GM23338 (cell line): Measurements from ENCODE around the gene NEURL1B. TPM values are rescaled to one million over a fixed set of nuclear protein-coding genes. Genes with fewer than 3 reads are reported as not detected.
"Not testable (repeated sequence)": the region's sequence is repeated elsewhere in the genome, so short reads cannot be mapped to it uniquely, and the experiment has no call there.

ENCODE experiments used
- ATAC-seq: fragments of 200-7000 bp; cut with Tn5 transposase; 3 replicates; pipeline ENCODE4 v1.9.1; 2020
- DNase-seq: peaks from one replicate; pipeline ENCODE4 v3.0.0-alpha.2; 2015; ENCODE audit warnings: low spot score
- H2AFZ ChIP-seq: fragments of 200-600 bp; sonication (generic); 2 replicates; pipeline ENCODE4 v1.8.0; 2016; ENCODE audit warnings: antibody characterized with exemption, mild to moderate bottlenecking, moderate library complexity
- H3F3A ChIP-seq: fragments of 200-600 bp; sonication (generic); replicated peaks from 2 replicates; pipeline ENCODE4 v1.8.0; 2017; ENCODE audit warnings: antibody characterized with exemption, mixed run types, low read depth
- H3K27ac ChIP-seq: fragments of 200-600 bp; sonication (generic); 2 replicates; pipeline ENCODE4 v1.6.1; 2016; ENCODE audit warnings: low read depth
- H3K27me3 ChIP-seq: fragments of 200-600 bp; sonication (generic); 2 replicates; pipeline ENCODE4 v1.8.0; 2016; ENCODE audit warnings: mild to moderate bottlenecking, mixed run types, moderate library complexity; ENCODE audit not compliant: insufficient read depth
- H3K36me3 ChIP-seq: fragments of 200-600 bp; sonication (generic); 2 replicates; pipeline ENCODE4 v1.8.0; 2016; ENCODE audit warnings: mild to moderate bottlenecking; ENCODE audit not compliant: insufficient read depth
- H3K4me1 ChIP-seq: fragments of 200-600 bp; sonication (generic); 2 replicates; pipeline ENCODE4 v1.8.0; 2016; ENCODE audit warnings: mild to moderate bottlenecking, moderate library complexity; ENCODE audit not compliant: insufficient read depth
- H3K4me2 ChIP-seq: fragments of 200-600 bp; sonication (generic); 2 replicates; pipeline ENCODE4 v1.7.1; 2017; ENCODE audit warnings: mixed run types
- H3K4me3 ChIP-seq: fragments of 200-600 bp; sonication (generic); 2 replicates; pipeline ENCODE4 v1.6.1; 2016; ENCODE audit warnings: mixed run types
- H3K79me2 ChIP-seq: fragments of 200-600 bp; sonication (generic); replicated peaks from 2 replicates; pipeline ENCODE4 v1.8.0; 2017; ENCODE audit warnings: mild to moderate bottlenecking; ENCODE audit not compliant: insufficient read depth
- H3K9me2 ChIP-seq: fragments of 200-600 bp; sonication (generic); 2 replicates; pipeline ENCODE4 v1.8.0; 2017; ENCODE audit not compliant: insufficient read depth
- H4K20me1 ChIP-seq: fragments of 200-600 bp; sonication (generic); replicated peaks from 2 replicates; pipeline ENCODE4 v1.8.0; 2017; ENCODE audit warnings: mild to moderate bottlenecking; ENCODE audit not compliant: insufficient read depth
- H3K27ac Mint-ChIP-seq: 2 replicates; pipeline ENCODE4 v1.8.0; 2020; ENCODE audit warnings: inconsistent platforms, mild to moderate bottlenecking, moderate library complexity, mixed read lengths
- H3K27me3 Mint-ChIP-seq: 3 replicates; pipeline ENCODE4 v1.8.0; 2022; ENCODE audit warnings: low read depth, mild to moderate bottlenecking, moderate library complexity, mixed read lengths, inconsistent platforms; ENCODE audit not compliant: insufficient read depth, poor library complexity
- H3K36me3 Mint-ChIP-seq: 3 replicates; pipeline ENCODE4 v1.8.0; 2021; ENCODE audit warnings: low read depth, mild to moderate bottlenecking, inconsistent platforms, moderate library complexity, mixed read lengths
- H3K4me1 Mint-ChIP-seq: 3 replicates; pipeline ENCODE4 v1.8.0; 2020; ENCODE audit warnings: mild to moderate bottlenecking, inconsistent platforms, mixed read lengths
- H3K4me3 Mint-ChIP-seq: 3 replicates; pipeline ENCODE4 v1.8.0; 2021; ENCODE audit warnings: moderate library complexity, mild to moderate bottlenecking, inconsistent platforms, mixed read lengths
- H3K9me3 Mint-ChIP-seq: 3 replicates; pipeline ENCODE4 v1.8.0; 2020; ENCODE audit warnings: moderate library complexity, mild to moderate bottlenecking, inconsistent platforms, mixed read lengths
- NANOG ChIP-seq: IDR thresholded peaks from 2 replicates; pipeline ENCODE4 v1.6.1; 2016; ENCODE audit warnings: antibody characterized with exemption, borderline replicate concordance
- ZNF114 ChIP-seq: fragments of 250-450 bp; sonication (Bioruptor Pico); IDR thresholded peaks from 2 replicates; pipeline ENCODE4 v1.5.0; 2020; ENCODE audit warnings: mild to moderate bottlenecking, moderate library complexity
- polyA plus RNA-seq: library from polyadenylated mRNA; unstranded; fragments of >200 nt; fragmentation: Nextera tagmentation; extraction: Ambion mirVana; gene quantifications from 2 replicates; pipeline ENCODE4 v1.2.1, GENCODE V29; 2016
- total RNA-seq: library from RNA; depleted of rRNA; stranded (reverse); fragments of >200 nt; shearing (Covaris generic); gene quantifications from 2 replicates; pipeline ENCODE4 v1.2.3, GENCODE V29; 2014
- TF ChIP-seq, protein P1 (sequence below), 2 experiments: fragments of 200-600 bp in 1 of 2; sonication (generic) in 1 of 2; conservative IDR thresholded peaks; 2 replicates each; pipeline versions ENCODE4 v1.5.1 to v1.6.1; 2016 to 2017; ENCODE audit warnings: antibody characterized with exemption in 2 of 2, low read depth in 2 of 2, mild to moderate bottlenecking in 2 of 2, moderate library complexity in 1 of 2

Gene NEURL1B
- total and polyA plus RNA-seq, 2 experiments from 2014 or later, result 1.9 to 13.3 TPM

DNA sequence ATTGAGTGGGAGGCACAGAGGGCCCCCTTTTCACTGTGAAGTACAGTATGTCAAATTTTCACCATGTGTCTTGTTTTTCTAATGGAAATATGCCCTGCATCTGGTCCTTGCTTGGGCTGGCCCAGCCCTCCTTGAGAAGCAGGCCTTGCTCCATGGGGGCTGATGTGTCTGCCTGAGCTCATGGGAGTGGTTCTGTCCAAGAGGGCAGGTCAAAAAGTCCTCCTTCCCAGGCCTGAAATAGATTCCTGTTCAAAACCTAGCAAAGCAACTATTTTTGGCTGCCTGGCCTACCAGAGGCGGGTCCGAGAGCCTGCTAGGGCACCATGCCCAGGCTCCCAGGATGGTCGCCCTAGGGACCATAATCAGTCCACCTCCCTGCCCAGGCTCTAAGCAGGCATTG lies 40.5 kb upstream of the NEURL1B start:
- H3K27me3 ChIP-seq, result no peaks in the 10 kb centered on the region
- no peaks in the 10 kb centered on the region for H3K9me2 ChIP-seq
- peaks cover 22% of the 10 kb centered on the region for H3K4me1 Mint-ChIP-seq
- DNase-seq, result no peak
- H3K36me3 Mint-ChIP-seq, result no peaks in the 10 kb centered on the region
- no peaks in the 10 kb centered on the region for H3K79me2 ChIP-seq
- no peak overlapping the region for H3K4me2 ChIP-seq
- no peak overlapping the region for H2AFZ ChIP-seq
- H3K4me1 ChIP-seq, result peaks cover 5% of the 10 kb centered on the region; the same call in 1 of the 2 replicates
- TF ChIP-seq, protein P1, sequence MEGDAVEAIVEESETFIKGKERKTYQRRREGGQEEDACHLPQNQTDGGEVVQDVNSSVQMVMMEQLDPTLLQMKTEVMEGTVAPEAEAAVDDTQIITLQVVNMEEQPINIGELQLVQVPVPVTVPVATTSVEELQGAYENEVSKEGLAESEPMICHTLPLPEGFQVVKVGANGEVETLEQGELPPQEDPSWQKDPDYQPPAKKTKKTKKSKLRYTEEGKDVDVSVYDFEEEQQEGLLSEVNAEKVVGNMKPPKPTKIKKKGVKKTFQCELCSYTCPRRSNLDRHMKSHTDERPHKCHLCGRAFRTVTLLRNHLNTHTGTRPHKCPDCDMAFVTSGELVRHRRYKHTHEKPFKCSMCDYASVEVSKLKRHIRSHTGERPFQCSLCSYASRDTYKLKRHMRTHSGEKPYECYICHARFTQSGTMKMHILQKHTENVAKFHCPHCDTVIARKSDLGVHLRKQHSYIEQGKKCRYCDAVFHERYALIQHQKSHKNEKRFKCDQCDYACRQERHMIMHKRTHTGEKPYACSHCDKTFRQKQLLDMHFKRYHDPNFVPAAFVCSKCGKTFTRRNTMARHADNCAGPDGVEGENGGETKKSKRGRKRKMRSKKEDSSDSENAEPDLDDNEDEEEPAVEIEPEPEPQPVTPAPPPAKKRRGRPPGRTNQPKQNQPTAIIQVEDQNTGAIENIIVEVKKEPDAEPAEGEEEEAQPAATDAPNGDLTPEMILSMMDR (conservative IDR thresholded peaks at IDR 0.05; ENCODE audit: low read depth in 2 of 2), result no peak
- no peaks in the 10 kb centered on the region for H3F3A ChIP-seq
- H3K9me3 Mint-ChIP-seq, result no peaks in the 10 kb centered on the region; the same call in 2 of the 3 replicates
- no peak overlapping the region for H3K27ac ChIP-seq
- H3K4me3 Mint-ChIP-seq, result no peak overlapping the region
- no peak overlapping the region for H3K4me3 ChIP-seq
- H3K36me3 ChIP-seq, result no peaks in the 10 kb centered on the region
- ATAC-seq, result no peak
- H3K27ac Mint-ChIP-seq, result no peak overlapping the region
- H4K20me1 ChIP-seq, result no peaks in the 10 kb centered on the region
- peaks cover 11% of the 10 kb centered on the region for H3K27me3 Mint-ChIP-seq

DNA sequence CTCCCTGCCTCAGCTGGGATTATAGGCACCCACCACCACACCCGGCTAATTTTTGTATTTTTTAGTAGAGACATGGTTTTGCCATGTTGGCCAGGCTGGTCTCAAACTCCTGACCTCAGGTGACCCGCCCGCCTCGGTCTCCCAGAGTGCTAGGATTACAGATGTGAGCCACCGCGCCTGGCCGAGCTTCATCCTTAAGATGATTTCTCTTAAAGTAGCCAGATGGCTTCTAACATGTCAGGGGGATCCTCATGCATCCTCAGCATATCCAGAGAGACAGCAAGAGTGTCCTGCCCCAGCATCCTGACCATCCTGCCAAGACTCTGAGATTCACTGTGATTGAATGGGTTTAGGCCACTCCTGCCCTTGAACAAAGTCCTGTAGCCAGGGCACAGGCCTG lies 39.5 kb upstream of the NEURL1B start:
- H4K20me1 ChIP-seq, H3K79me2 ChIP-seq, H3K4me3 Mint-ChIP-seq, H3K9me2 ChIP-seq, H3K27me3 ChIP-seq, H3K36me3 ChIP-seq, ATAC-seq, DNase-seq, H3K4me1 ChIP-seq, H3K9me3 Mint-ChIP-seq, H3K27ac Mint-ChIP-seq, H3K36me3 Mint-ChIP-seq, H3F3A ChIP-seq, H3K4me2 ChIP-seq, H3K27ac ChIP-seq, H3K4me3 ChIP-seq, H2AFZ ChIP-seq: not testable (repeated sequence)
- Mint-ChIP-seq H3K4me1 (peaks cover 28% of the 10 kb centered on the region), H3K27me3 (peaks cover 11% of the 10 kb centered on the region)

DNA sequence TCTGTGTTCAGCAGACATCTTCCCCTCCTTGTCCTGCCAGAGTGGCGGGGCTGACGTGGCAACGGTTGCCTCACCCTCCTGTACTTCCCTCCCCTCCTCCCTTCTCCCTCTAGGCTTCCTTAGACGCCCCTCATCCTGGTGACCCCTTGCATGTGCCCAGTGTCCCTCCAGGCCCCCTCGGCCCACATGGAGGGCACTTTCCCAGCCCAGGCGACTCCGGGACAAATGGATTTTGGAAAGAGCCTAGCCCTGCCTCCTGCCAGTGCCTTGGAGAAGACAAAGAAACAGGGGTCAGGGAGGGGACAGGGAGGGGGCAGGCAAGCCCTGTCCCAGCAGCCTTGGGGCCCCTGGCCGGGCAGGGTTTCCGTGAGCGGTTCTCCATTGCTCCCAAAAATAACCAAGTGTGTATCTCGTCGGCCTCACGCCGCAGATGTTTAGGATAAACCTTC lies 38.3 kb upstream of the NEURL1B start:
- peak overlapping the region; percentile 99 for H2AFZ ChIP-seq
- ATAC-seq, result peak; percentile 30
- Mint-ChIP-seq H3K4me1 (peaks cover 29% of the 10 kb centered on the region), H3K27ac (no peak overlapping the region), H3K27me3 (peaks cover 8% of the 10 kb centered on the region), H3K36me3 (no peaks in the 10 kb centered on the region), H3K9me3 (no peaks in the 10 kb centered on the region; the same call in 1 of the 3 replicates), H3K4me3 (no peak overlapping the region)
- H3K4me2 ChIP-seq, result no peak overlapping the region
- H3K36me3 ChIP-seq, result no peaks in the 10 kb centered on the region
- H3K9me2 ChIP-seq, result no peaks in the 10 kb centered on the region
- H3F3A ChIP-seq, result no peaks in the 10 kb centered on the region
- no peak for DNase-seq
- H4K20me1 ChIP-seq, result no peaks in the 10 kb centered on the region
- no peaks in the 10 kb centered on the region for H3K79me2 ChIP-seq
- no peak overlapping the region for H3K27ac ChIP-seq
- TF ChIP-seq NANOG (no peak), ZNF114 (CRISPR knock-in tag) (no peak)
- H3K4me1 ChIP-seq, result peaks cover 5% of the 10 kb centered on the region; the same call in 1 of the 2 replicates
- no peak overlapping the region for H3K4me3 ChIP-seq
- no peaks in the 10 kb centered on the region for H3K27me3 ChIP-seq
